ENCODE measurements around the gene KCTD1.
"Not testable (repeated sequence)": the region's sequence is repeated elsewhere in the genome, so short reads cannot be mapped to it uniquely, and the experiment has no call there.

KCTD1 gene

DNA sequence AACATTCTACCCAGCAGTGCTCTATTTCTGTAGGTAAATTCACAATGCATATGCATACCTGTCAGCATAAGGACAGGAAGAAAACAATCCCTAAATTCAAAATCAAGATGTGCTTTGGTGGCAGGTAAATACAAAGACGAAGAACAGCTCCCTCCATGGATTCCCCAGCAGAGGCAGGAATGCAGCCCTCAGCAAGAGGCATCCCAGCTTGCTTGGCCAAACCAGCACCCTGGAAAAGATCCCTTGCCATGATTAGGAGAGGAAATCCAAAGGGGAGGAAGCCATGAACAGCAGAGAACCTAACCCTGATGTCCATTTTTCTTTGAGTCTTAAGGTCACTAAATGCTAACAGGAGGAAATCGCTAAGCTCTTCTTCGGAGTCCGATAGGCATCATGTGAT, 91.2 kb downstream of the KCTD1 start:
- DNase-seq = no peak

- DNase-seq = no peak
Observed at GRCh38 chr18:26456070-26456491, 92.3 kb downstream of the KCTD1 start.

DNA sequence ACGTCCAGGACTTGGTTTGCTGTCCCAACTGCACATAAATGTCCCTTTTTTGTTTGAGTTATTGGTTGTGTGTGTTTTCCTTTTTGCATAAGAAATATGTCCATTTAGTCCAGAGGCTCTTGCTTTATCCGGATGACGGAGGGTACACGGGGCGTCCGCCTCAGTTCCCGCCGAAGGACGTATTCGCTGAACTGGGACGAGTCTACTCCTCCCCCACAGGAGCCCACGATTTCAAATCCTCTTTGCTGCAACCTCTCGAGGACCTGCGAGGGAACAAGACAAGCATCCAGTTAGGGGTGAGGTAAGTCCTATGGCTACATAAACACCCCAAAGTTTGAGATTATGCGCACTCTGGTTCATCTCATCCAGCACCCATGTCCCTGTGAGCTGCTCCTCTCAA, 92.7 kb downstream of the KCTD1 start:
- no peak for DNase-seq

- no peak for DNase-seq
Observed at GRCh38 chr18:26454616-26455015, 93.7 kb downstream of the KCTD1 start.

GRCh38 chr18:26454192-26454591, 94.2 kb downstream of the KCTD1 start:
- no peak for DNase-seq

DNA sequence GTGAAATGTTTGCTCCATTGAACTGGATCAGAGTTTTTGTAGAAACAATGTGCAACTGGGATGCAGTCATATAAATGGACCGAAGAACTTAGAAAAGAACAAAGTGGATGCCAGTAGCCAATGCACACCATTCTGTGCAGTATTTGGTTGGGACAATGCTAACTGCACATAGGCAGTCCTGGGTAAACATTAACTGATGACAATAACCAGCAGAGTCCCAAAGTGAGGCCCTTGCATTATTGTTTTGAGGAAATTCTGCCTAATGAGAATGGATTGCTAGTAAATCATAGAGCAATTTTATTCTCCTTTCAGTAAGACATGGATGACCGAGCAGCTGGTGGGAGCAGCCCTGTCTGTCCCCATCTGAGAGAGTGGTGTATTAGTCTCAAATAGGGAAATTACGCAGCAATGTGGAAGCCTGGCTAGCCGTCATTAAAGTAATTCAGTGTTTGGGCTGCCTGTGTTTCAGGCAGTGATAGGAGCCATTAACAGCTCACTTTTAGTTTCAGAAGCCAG, 94.9 kb downstream of the KCTD1 start:
- no peak for DNase-seq

DNA sequence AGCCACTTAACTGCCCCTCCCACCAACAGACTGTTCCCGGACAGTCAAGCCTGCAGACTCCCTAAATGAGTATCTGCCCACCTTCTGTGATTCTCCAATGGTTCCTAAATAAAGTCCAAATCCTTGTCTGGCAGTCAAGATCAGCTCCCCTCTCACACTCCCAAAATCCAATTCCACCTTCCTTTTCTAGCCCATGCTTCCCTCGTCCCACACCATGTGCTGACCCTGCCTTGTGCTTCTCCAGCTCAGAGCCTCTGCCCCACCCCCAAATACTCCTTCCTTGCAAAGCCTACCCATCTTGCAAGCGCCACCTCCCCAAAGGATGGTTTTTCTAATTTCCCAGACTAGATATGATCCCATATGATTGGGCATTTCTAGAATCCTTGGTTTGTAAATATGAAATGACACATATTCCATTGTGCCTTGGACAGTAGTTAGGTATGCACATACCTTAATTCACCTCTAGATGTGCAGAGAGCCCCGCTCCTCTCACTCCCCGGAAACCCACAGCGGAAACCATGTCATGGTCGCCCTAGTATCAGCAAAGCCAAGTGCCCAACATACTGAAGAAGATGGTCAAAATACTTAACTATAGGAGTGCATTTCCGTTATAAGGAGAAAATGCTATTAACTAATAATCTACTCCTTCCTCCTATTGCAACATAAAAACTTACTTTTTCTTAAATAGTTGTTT, 97.2 kb downstream of the KCTD1 start:
- DNase-seq = no peak

GRCh38 chr18:26448714-26449159, 99.6 kb downstream of the KCTD1 start:
- DNase-seq = no peak

GRCh38 chr18:26443853-26444252, 104.5 kb downstream of the KCTD1 start:
- no peak for DNase-seq

DNA sequence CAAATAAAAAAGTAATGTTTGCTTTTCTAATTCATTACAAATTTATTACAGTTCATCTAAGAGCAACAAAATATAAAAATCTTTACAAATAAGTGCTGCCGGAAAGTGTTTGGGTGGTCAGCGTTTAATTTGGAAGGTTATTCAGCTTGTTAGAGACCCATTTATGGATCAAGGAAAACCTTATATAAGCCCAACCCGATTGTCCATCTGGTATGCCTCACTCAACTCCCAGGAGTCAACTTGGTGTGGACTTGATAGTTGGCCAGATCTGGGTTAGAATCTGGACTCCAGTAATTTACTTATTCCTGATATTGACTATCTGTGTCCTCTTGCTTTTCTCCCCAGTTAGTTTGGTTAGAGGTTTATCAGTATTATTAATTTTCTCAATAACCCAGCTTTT, 106.2 kb downstream of the KCTD1 start:
- no peak for DNase-seq

DNA sequence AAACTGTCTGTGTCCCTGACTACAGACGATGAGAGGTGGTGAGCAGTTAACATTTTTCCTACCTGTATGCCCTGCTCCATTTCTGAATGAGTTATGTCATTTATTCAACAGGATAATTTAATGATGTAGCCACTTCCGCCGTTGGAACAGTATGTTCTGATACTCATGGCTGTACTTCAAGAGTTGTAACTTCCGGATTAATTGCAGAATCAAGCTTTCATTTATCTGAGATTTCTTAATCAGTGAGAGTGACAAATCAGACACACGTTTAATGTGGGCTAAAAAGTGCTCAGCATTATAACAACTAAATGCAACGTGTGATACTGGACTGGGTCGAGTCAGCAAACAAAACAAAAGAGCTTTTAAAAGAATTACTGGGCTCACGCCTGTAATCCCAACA, 107.7 kb downstream of the KCTD1 start:
- DNase-seq = no peak

- DNase-seq = no peak
Observed at GRCh38 chr18:26439537-26439936, 108.8 kb downstream of the KCTD1 start.

GRCh38 chr18:26438980-26439379, 109.4 kb downstream of the KCTD1 start:
- no peak for DNase-seq

DNA sequence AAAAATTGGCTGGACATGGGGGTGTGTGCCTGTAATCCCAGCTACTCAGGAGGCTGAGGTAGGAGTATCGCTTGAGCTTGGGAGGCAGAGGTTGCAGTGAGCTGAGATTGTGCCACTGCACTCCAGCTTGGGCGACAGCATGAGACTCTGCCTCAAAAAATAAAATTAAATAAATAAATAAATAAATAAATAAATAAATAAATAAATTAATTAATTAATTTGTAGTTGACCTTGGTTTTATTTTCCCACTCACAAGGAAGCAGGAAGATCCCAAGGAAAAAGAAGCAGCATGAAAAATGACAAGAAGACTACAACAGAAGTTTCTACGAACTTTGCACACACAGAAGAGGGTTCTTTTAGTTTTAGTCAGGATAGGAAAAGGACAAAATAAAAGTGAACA, 110.7 kb downstream of the KCTD1 start:
- DNase-seq = not testable (repeated sequence)

GRCh38 chr18:26436176-26437051, 111.9 kb downstream of the KCTD1 start:
- DNase-seq = no peak

- no peak for DNase-seq
Observed at GRCh38 chr18:26435415-26436095, 112.8 kb downstream of the KCTD1 start.

DNA sequence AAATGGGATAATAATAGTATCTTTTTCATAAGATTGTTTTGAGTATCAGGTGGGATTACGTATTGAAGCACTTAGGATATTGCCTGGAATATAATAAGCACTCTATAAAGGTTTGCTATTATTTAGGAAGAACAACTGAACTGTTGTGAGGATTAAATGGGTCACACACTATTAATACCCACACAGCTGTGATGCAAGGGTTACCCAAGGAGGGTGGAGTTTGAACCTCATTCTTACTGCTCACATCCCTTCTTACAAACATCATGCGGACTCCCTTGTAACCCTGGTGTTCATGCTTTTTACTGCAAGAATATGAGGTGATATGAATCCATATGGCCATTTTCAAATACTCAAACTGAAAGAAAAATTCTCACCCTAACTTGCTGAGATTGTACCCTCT, 113.5 kb downstream of the KCTD1 start:
- DNase-seq = no peak

DNA sequence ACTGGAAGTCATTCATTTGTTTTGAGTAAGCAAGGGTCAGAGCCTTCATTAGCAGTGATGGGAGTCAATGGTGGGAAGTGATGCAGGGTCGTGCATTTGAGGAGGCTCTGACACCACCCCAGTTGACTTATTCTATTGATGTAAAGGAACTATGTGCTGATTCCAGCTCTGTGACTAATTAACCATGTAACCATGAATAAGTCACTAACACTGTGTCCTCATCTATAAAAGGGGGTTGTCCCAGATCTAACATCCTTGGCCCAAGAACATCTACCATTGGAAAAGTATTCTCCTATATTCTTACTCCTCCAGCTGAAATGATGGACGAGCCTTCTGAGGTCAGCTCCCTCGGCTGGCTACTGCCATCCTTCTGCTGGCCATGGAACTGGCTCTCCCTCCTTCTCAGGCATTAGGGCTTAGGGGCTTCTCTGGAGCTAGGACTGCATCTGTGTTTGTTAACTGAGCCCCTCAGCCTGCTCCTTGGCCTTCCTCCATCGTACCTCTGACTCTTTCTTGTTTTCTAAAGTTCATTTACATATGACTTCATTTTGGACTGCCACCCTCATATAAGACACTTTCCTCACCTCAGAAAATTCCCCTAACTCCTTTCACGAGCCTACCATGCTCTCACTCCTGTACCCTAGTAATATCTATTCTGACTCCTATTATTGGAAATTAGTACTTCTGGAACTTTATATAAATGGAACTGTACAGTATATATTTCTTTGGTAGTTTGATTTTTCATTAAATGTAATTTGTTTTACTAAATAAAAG, 115.5 kb downstream of the KCTD1 start:
- no peak for DNase-seq

- no peak for DNase-seq
Observed at GRCh38 chr18:26429535-26430226, 118.7 kb downstream of the KCTD1 start.

DNA sequence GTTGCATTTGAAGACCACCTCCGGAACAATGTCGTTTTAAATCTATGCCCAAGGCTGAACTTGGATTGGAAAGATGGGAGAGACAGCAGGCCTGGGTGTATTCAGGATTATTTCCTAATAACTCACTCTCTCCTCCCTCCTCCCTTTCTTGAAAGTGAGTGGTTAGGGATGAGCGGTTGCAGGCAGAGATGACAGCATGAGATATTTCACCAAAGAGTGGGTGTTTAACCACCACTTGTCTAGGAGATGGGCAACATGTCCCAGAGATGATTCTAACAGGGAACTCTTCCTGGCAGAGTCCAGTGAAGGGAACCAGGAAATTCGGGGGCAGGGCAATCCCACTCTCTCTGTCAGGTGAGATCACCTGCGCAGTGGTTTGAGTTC, 123.2 kb downstream of the KCTD1 start:
- no peak for DNase-seq

GRCh38 chr18:26424428-26425147, 123.8 kb downstream of the KCTD1 start:
- no peak for DNase-seq
